ENCODE data around the gene FUBP3.

Gene FUBP3

DNA sequence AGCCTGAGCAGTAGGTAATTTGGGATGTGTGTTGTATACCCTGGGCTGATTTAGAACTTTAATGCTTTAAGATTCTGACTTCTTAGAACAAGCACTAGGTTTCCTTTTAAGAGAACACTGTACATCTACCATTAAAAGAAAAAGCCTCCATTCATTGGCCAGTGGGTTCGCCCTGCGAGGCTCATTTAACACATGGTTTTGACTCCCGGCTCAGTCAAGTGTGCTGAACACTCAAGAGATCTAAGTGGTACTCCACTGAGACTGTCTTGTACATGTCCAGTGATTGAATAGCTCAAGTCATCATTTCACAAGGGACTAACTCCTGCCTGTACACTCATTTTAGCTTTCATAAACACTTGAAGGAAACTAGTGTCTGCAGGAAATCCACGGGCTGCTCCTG, 3.9 kb downstream of the FUBP3 start:
- no peaks in the 10 kb centered on the region for H3K9me3 ChIP-seq (replicated peaks; ENCODE audit: insufficient read depth, low read length)
- TF ChIP-seq EZH2 (optimal IDR thresholded peaks at IDR 0.05; ENCODE audit: low read depth, low read length) (no peak), CTCF (IDR thresholded peaks at IDR 0.05; ENCODE audit: low read length) (no peak), EZH2phosphoT487 (IDR thresholded peaks at IDR 0.05; ENCODE audit: low read length) (no peak)
- no peak for DNase-seq
- H4K20me1 ChIP-seq (ENCODE audit: insufficient read depth, low read length): peaks cover 6% of the 10 kb centered on the region; the same call in 1 of the 2 replicates
- H3K4me1 ChIP-seq (ENCODE audit: low read length): peaks cover 4% of the 10 kb centered on the region; the same call in 1 of the 2 replicates
- no peak overlapping the region for H3K27ac ChIP-seq (ENCODE audit: low read length)
- no peaks in the 10 kb centered on the region; the same call in 1 of the 2 replicates for H3K36me3 ChIP-seq (replicated peaks; ENCODE audit: insufficient read depth, low read length)
- H3K79me2 ChIP-seq (ENCODE audit: low read length): peaks cover 78% of the 10 kb centered on the region
- no peaks in the 10 kb centered on the region; the same call in 1 of the 2 replicates for H3K27me3 ChIP-seq (replicated peaks; ENCODE audit: insufficient read depth, low read length)
- H3K4me2 ChIP-seq (ENCODE audit: low read depth, low read length): no peak overlapping the region
- no peak overlapping the region for H2AFZ ChIP-seq (ENCODE audit: low read length)
- no peak overlapping the region for H3K9ac ChIP-seq (ENCODE audit: low read length)
- H3K9me2 ChIP-seq (replicated peaks; ENCODE audit: insufficient read depth, low read length): no peaks in the 10 kb centered on the region
- H3F3A ChIP-seq (ENCODE audit: insufficient read depth, low read length): no peaks in the 10 kb centered on the region
- no peak overlapping the region for H3K4me3 ChIP-seq (ENCODE audit: low read length)

DNA sequence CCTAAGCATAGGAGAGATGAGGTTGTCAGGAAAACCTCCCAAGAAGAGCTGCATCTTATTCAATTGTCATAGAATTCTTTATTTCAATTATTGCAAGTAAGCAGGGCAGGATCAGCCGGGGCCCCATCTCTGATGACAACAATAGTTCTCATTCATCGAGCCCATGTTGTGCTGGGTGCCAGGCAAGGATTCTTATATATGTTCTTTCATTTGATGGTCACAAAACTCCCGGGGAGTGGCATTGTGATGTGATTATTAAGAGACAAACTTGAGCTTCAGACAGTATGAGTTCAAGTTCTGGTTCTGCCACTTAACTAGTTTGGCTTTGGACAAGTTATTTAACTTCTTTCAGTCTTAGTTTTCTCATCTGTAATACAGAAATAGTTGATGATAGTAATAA, 8.5 kb downstream of the FUBP3 start:
- no peaks in the 10 kb centered on the region for H3K36me3 ChIP-seq (replicated peaks; ENCODE audit: insufficient read depth, low read length)
- H2AFZ ChIP-seq (ENCODE audit: low read length): no peak overlapping the region
- H3K9me3 ChIP-seq (replicated peaks; ENCODE audit: insufficient read depth, low read length): no peaks in the 10 kb centered on the region
- H3K4me1 ChIP-seq (ENCODE audit: low read length): no peaks in the 10 kb centered on the region
- no peak overlapping the region for H3K27ac ChIP-seq (ENCODE audit: low read length)
- H4K20me1 ChIP-seq (ENCODE audit: insufficient read depth, low read length): peaks cover 2% of the 10 kb centered on the region; the same call in 1 of the 2 replicates
- no peak overlapping the region for H3K9ac ChIP-seq (ENCODE audit: low read length)
- H3K4me2 ChIP-seq (ENCODE audit: low read depth, low read length): no peak overlapping the region
- no peaks in the 10 kb centered on the region for H3F3A ChIP-seq (ENCODE audit: insufficient read depth, low read length)
- no peaks in the 10 kb centered on the region for H3K9me2 ChIP-seq (replicated peaks; ENCODE audit: insufficient read depth, low read length)
- no peak for TF ChIP-seq CTCF (IDR thresholded peaks at IDR 0.05; ENCODE audit: low read length)
- no peak for TF ChIP-seq EZH2phosphoT487 (IDR thresholded peaks at IDR 0.05; ENCODE audit: low read length)
- TF ChIP-seq EZH2 (optimal IDR thresholded peaks at IDR 0.05; ENCODE audit: low read depth, low read length): no peak
- DNase-seq: no peak
- H3K79me2 ChIP-seq (ENCODE audit: low read length): peaks cover 74% of the 10 kb centered on the region
- H3K27me3 ChIP-seq (replicated peaks; ENCODE audit: insufficient read depth, low read length): no peaks in the 10 kb centered on the region
- no peak overlapping the region for H3K4me3 ChIP-seq (ENCODE audit: low read length)

DNA sequence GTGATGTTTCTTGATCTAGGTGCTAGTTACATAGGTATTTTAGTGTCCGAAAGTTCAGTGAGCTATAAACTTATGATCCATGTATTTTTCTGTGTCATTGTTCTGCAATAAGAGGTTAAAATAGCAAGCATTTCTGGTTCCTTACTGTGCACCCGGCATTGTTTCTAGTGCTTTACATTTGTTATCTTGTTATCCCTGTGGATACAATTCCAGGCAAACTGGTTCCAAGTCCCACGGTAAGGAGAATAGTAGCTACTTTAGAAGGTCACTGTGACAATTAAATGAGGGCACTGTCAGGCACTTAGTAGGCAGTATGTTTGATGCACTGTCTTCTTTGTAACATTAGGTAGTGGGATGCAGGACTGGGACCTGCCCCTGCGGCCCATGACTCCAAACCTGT, 9.0 kb downstream of the FUBP3 start:
- Histone ChIP-seq H3K27me3 (replicated peaks; ENCODE audit: insufficient read depth, low read length) (no peaks in the 10 kb centered on the region), H3K9me2 (replicated peaks; ENCODE audit: insufficient read depth, low read length) (no peaks in the 10 kb centered on the region), H4K20me1 (ENCODE audit: insufficient read depth, low read length) (peaks cover 2% of the 10 kb centered on the region; the same call in 1 of the 2 replicates), H3K9me3 (replicated peaks; ENCODE audit: insufficient read depth, low read length) (no peaks in the 10 kb centered on the region), H3K4me1 (ENCODE audit: low read length) (no peaks in the 10 kb centered on the region), H3K4me3 (ENCODE audit: low read length) (no peak overlapping the region), H3K79me2 (ENCODE audit: low read length) (peaks cover 74% of the 10 kb centered on the region), H3K36me3 (replicated peaks; ENCODE audit: insufficient read depth, low read length) (no peaks in the 10 kb centered on the region), H3K4me2 (ENCODE audit: low read depth, low read length) (no peak overlapping the region), H3K9ac (ENCODE audit: low read length) (no peak overlapping the region), H3K27ac (ENCODE audit: low read length) (no peak overlapping the region), H2AFZ (ENCODE audit: low read length) (no peak overlapping the region), H3F3A (ENCODE audit: insufficient read depth, low read length) (no peaks in the 10 kb centered on the region)
- TF ChIP-seq CTCF (IDR thresholded peaks at IDR 0.05; ENCODE audit: low read length) (no peak), EZH2phosphoT487 (IDR thresholded peaks at IDR 0.05; ENCODE audit: low read length) (no peak), EZH2 (optimal IDR thresholded peaks at IDR 0.05; ENCODE audit: low read depth, low read length) (no peak)
- DNase-seq: no peak

Measured in MM.1S (cell line).